Measurements from ENCODE around the gene IDS.

Gene IDS

GRCh38 chrX:149495573-149496071 lies 9.5 kb downstream of the IDS start:
- Histone ChIP-seq H3K27me3 (ENCODE audit: control insufficient read depth, low read length) (no peaks in the 10 kb centered on the region), H3K36me3 (ENCODE audit: control insufficient read depth, low read length) (peaks cover 43% of the 10 kb centered on the region), H3K9me2 (replicated peaks; ENCODE audit: control insufficient read depth, low read length) (no peaks in the 10 kb centered on the region), H3K9me3 (ENCODE audit: control insufficient read depth, insufficient read depth, low read length) (no peaks in the 10 kb centered on the region), H3K27ac (ENCODE audit: low read depth, low read length) (no peak overlapping the region), H3K4me3 (ENCODE audit: low read length) (no peak overlapping the region), H4K20me1 (ENCODE audit: control insufficient read depth, insufficient read depth, low read depth, low read length) (no peaks in the 10 kb centered on the region), H3K4me1 (ENCODE audit: control insufficient read depth, low read length) (no peaks in the 10 kb centered on the region), H3K4me2 (ENCODE audit: low read length) (no peak overlapping the region), H3K79me2 (ENCODE audit: control insufficient read depth, low read length) (no peaks in the 10 kb centered on the region), H3F3A (ENCODE audit: control insufficient read depth, insufficient read depth) (no peaks in the 10 kb centered on the region)
- TF ChIP-seq, protein P1, sequence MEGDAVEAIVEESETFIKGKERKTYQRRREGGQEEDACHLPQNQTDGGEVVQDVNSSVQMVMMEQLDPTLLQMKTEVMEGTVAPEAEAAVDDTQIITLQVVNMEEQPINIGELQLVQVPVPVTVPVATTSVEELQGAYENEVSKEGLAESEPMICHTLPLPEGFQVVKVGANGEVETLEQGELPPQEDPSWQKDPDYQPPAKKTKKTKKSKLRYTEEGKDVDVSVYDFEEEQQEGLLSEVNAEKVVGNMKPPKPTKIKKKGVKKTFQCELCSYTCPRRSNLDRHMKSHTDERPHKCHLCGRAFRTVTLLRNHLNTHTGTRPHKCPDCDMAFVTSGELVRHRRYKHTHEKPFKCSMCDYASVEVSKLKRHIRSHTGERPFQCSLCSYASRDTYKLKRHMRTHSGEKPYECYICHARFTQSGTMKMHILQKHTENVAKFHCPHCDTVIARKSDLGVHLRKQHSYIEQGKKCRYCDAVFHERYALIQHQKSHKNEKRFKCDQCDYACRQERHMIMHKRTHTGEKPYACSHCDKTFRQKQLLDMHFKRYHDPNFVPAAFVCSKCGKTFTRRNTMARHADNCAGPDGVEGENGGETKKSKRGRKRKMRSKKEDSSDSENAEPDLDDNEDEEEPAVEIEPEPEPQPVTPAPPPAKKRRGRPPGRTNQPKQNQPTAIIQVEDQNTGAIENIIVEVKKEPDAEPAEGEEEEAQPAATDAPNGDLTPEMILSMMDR (IDR thresholded peaks at IDR 0.05; ENCODE audit: low read depth, low read length, poor library complexity, severe bottlenecking), result no peak
- no peak for TF ChIP-seq EZH2phosphoT487 (IDR thresholded peaks at IDR 0.05; ENCODE audit: borderline replicate concordance, low read length)

DNA sequence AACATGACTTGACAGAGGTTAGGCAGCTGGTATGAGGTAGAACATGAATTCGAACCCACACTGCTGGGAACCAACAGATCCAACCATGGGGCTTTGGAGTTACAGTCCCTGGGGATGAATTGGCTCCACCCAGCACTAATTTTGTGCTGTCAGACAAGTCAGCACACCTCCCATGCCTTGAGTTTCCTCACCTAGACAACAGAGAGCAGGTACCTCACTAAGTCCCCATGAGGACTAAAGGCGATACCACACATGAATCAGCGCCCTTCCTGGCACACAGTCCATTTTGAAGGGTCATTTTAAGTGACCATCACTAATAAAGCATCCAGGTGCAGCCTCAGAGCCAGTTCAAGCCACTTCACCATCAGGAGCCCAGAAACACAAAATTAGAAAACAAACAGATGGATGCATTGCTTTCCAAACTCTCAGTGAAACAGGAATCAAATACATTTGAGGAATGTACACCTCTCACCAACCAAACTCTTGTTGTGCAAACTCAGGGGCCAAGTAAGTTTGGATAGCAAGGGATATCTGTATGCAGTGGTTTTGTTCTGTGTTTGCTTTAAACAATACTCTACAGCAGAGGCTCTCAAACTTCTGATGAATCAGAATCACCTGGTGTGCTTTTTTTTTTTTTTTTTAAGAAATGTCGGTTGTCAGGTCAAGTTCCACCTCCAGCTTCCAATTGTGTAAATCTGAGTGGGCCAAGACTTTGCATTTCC lies 10.1 kb downstream of the IDS start:
- Histone ChIP-seq H3K9me3 (ENCODE audit: control insufficient read depth, insufficient read depth, low read length) (no peaks in the 10 kb centered on the region), H3K4me2 (ENCODE audit: low read length) (no peak overlapping the region), H3K9me2 (replicated peaks; ENCODE audit: control insufficient read depth, low read length) (no peaks in the 10 kb centered on the region), H3K79me2 (ENCODE audit: control insufficient read depth, low read length) (no peaks in the 10 kb centered on the region), H3K4me1 (ENCODE audit: control insufficient read depth, low read length) (no peaks in the 10 kb centered on the region), H3K36me3 (ENCODE audit: control insufficient read depth, low read length) (peaks cover 46% of the 10 kb centered on the region), H3K27me3 (ENCODE audit: control insufficient read depth, low read length) (no peaks in the 10 kb centered on the region), H4K20me1 (ENCODE audit: control insufficient read depth, insufficient read depth, low read depth, low read length) (no peaks in the 10 kb centered on the region), H3K27ac (ENCODE audit: low read depth, low read length) (no peak overlapping the region), H3K4me3 (ENCODE audit: low read length) (no peak overlapping the region), H3F3A (ENCODE audit: control insufficient read depth, insufficient read depth) (no peaks in the 10 kb centered on the region)
- no peak for TF ChIP-seq EZH2phosphoT487 (IDR thresholded peaks at IDR 0.05; ENCODE audit: borderline replicate concordance, low read length)
- TF ChIP-seq, protein P1 (IDR thresholded peaks at IDR 0.05; ENCODE audit: low read depth, low read length, poor library complexity, severe bottlenecking), result no peak

GRCh38 chrX:149493567-149494562 lies 11.2 kb downstream of the IDS start:
- Histone ChIP-seq H3K9me3 (ENCODE audit: control insufficient read depth, insufficient read depth, low read length) (no peaks in the 10 kb centered on the region), H3K27me3 (ENCODE audit: control insufficient read depth, low read length) (no peaks in the 10 kb centered on the region), H3K36me3 (ENCODE audit: control insufficient read depth, low read length) (peaks cover 42% of the 10 kb centered on the region), H3K4me2 (ENCODE audit: low read length) (no peak overlapping the region), H3K27ac (ENCODE audit: low read depth, low read length) (no peak overlapping the region), H3F3A (ENCODE audit: control insufficient read depth, insufficient read depth) (no peaks in the 10 kb centered on the region), H3K4me3 (ENCODE audit: low read length) (no peak overlapping the region), H3K4me1 (ENCODE audit: control insufficient read depth, low read length) (no peaks in the 10 kb centered on the region), H3K79me2 (ENCODE audit: control insufficient read depth, low read length) (no peaks in the 10 kb centered on the region), H3K9me2 (replicated peaks; ENCODE audit: control insufficient read depth, low read length) (no peaks in the 10 kb centered on the region), H4K20me1 (ENCODE audit: control insufficient read depth, insufficient read depth, low read depth, low read length) (no peaks in the 10 kb centered on the region)
- TF ChIP-seq, protein P1 (IDR thresholded peaks at IDR 0.05; ENCODE audit: low read depth, low read length, poor library complexity, severe bottlenecking), result no peak
- TF ChIP-seq EZH2phosphoT487 (IDR thresholded peaks at IDR 0.05; ENCODE audit: borderline replicate concordance, low read length), result no peak
